Neural progenitor cell (in vitro differentiated cells): Measurements from ENCODE around the gene CPNE4. TPM values are rescaled to one million over a fixed set of nuclear protein-coding genes. Genes with fewer than 3 reads are reported as not detected.

ENCODE experiments used
- DNase-seq: peaks from one replicate; pipeline ENCODE4 v3.0.0-alpha.2; 2016; ENCODE audit warnings: low spot score
- H2AFZ ChIP-seq: fragments of 200-600 bp; sonication (generic); replicated peaks from 2 replicates; pipeline ENCODE4 v1.6.1; 2016; ENCODE audit warnings: antibody characterized with exemption
- H3F3A ChIP-seq: fragments of 200-600 bp; sonication (generic); 2 replicates; pipeline ENCODE4 v1.6.1; 2016; ENCODE audit warnings: antibody characterized with exemption, low read depth
- H3K27ac ChIP-seq: fragments of 200-600 bp; sonication (generic); 2 replicates; pipeline ENCODE4 v1.5.1; 2016; ENCODE audit warnings: mild to moderate bottlenecking
- H3K27me3 ChIP-seq: fragments of 200-600 bp; sonication (generic); 2 replicates; pipeline ENCODE4 v1.6.1; 2016; ENCODE audit warnings: mild to moderate bottlenecking, moderate library complexity
- H3K36me3 ChIP-seq: fragments of 200-600 bp; sonication (generic); 2 replicates; pipeline ENCODE4 v1.5.1; 2016
- H3K4me1 ChIP-seq: fragments of 200-600 bp; sonication (generic); 2 replicates; pipeline ENCODE4 v1.6.1; 2016; ENCODE audit warnings: mixed run types
- H3K4me2 ChIP-seq: fragments of 200-600 bp; sonication (generic); 2 replicates; pipeline ENCODE4 v1.6.1; 2016
- H3K4me3 ChIP-seq: fragments of 200-600 bp; sonication (generic); 2 replicates; pipeline ENCODE4 v1.5.1; 2016
- H3K79me2 ChIP-seq: fragments of 200-600 bp; sonication (generic); 2 replicates; pipeline ENCODE4 v1.6.1; 2016; ENCODE audit warnings: low read depth
- H3K9ac ChIP-seq: fragments of 200-600 bp; sonication (generic); 2 replicates; pipeline ENCODE4 v1.6.1; 2016
- H3K9me3 ChIP-seq: fragments of 200-600 bp; sonication (generic); 2 replicates; pipeline ENCODE4 v1.5.1; 2016; ENCODE audit warnings: low read depth
- H4K20me1 ChIP-seq: fragments of 200-600 bp; sonication (generic); 2 replicates; pipeline ENCODE4 v1.6.1; 2016; ENCODE audit warnings: low read depth
- H3K27ac Mint-ChIP-seq: 3 replicates; pipeline ENCODE4 v1.8.0; 2021; ENCODE audit warnings: mixed read lengths
- H3K27me3 Mint-ChIP-seq: 2 replicates; pipeline ENCODE4 v1.8.0; 2022; ENCODE audit warnings: low read depth, mild to moderate bottlenecking, inconsistent platforms, moderate library complexity, mixed read lengths; ENCODE audit not compliant: insufficient read depth
- H3K36me3 Mint-ChIP-seq: 3 replicates; pipeline ENCODE4 v1.8.0; 2021; ENCODE audit warnings: mixed read lengths
- H3K4me1 Mint-ChIP-seq: 3 replicates; pipeline ENCODE4 v1.8.0; 2021; ENCODE audit warnings: mixed read lengths
- H3K4me3 Mint-ChIP-seq: 3 replicates; pipeline ENCODE4 v1.8.0; 2021; ENCODE audit warnings: mild to moderate bottlenecking, moderate library complexity, mixed read lengths
- H3K9me3 Mint-ChIP-seq: 3 replicates; pipeline ENCODE4 v1.8.0; 2020; ENCODE audit warnings: mixed read lengths
- CTCF ChIP-seq: fragments of 200-600 bp; sonication (generic); IDR thresholded peaks from 2 replicates; pipeline ENCODE4 v1.5.1; 2017; ENCODE audit warnings: antibody characterized with exemption, mild to moderate bottlenecking
- EZH2 ChIP-seq: fragments of 200-600 bp; sonication (generic); IDR thresholded peaks from 2 replicates; pipeline ENCODE4 v1.6.1; 2017; ENCODE audit warnings: antibody characterized with exemption, mild to moderate bottlenecking, moderate library complexity
- EZH2phosphoT487 ChIP-seq: fragments of 200-600 bp; sonication (generic); IDR thresholded peaks from 2 replicates; pipeline ENCODE4 v1.6.1; 2017; ENCODE audit warnings: antibody characterized with exemption
- total RNA-seq: library from RNA; depleted of rRNA; stranded (reverse); fragments of >200 nt; gene quantifications from 2 replicates; pipeline ENCODE4 v1.2.3, GENCODE V29; 2015; ENCODE audit warnings: low replicate concordance

Gene CPNE4
- total RNA-seq, 1 donor from 2014 or later = not detected

GRCh38 chr3:131705099-131705498, 329.7 kb downstream of the CPNE4 start:
- Histone ChIP-seq H4K20me1 (no peaks in the 10 kb centered on the region), H3K27ac (no peak overlapping the region), H3F3A (no peaks in the 10 kb centered on the region), H3K36me3 (no peaks in the 10 kb centered on the region), H3K9ac (no peak overlapping the region), H3K79me2 (no peaks in the 10 kb centered on the region), H3K4me2 (no peak overlapping the region), H2AFZ (no peak overlapping the region), H3K4me1 (peaks cover 11% of the 10 kb centered on the region), H3K9me3 (no peaks in the 10 kb centered on the region), H3K4me3 (no peak overlapping the region), H3K27me3 (no peaks in the 10 kb centered on the region)
- Mint-ChIP-seq H3K9me3 (peaks cover 2% of the 10 kb centered on the region), H3K27me3 (peaks cover 3% of the 10 kb centered on the region), H3K4me3 (no peak overlapping the region), H3K4me1 (peaks cover 16% of the 10 kb centered on the region), H3K36me3 (no peaks in the 10 kb centered on the region), H3K27ac (no peak overlapping the region)
- TF ChIP-seq CTCF = no peak
- no peak for TF ChIP-seq EZH2
- TF ChIP-seq EZH2phosphoT487 = no peak
- no peak for DNase-seq

GRCh38 chr3:131704098-131704497, 330.7 kb downstream of the CPNE4 start:
- H3K79me2 ChIP-seq = no peaks in the 10 kb centered on the region
- Mint-ChIP-seq H3K36me3 (no peaks in the 10 kb centered on the region), H3K27me3 (peaks cover 3% of the 10 kb centered on the region), H3K9me3 (peaks cover 2% of the 10 kb centered on the region), H3K4me3 (no peak overlapping the region), H3K27ac (no peak overlapping the region), H3K4me1 (peaks cover 24% of the 10 kb centered on the region)
- no peaks in the 10 kb centered on the region for H3K9me3 ChIP-seq
- no peak for TF ChIP-seq EZH2
- no peak for TF ChIP-seq EZH2phosphoT487
- no peak for TF ChIP-seq CTCF
- peaks cover 11% of the 10 kb centered on the region for H3K4me1 ChIP-seq
- DNase-seq = no peak
- H3K27ac ChIP-seq = no peak overlapping the region
- no peaks in the 10 kb centered on the region for H3F3A ChIP-seq
- H3K4me3 ChIP-seq = no peak overlapping the region
- no peaks in the 10 kb centered on the region for H3K36me3 ChIP-seq
- no peaks in the 10 kb centered on the region for H3K27me3 ChIP-seq
- no peaks in the 10 kb centered on the region for H4K20me1 ChIP-seq
- H3K9ac ChIP-seq = no peak overlapping the region
- H2AFZ ChIP-seq = no peak overlapping the region
- H3K4me2 ChIP-seq = no peak overlapping the region

GRCh38 chr3:131702146-131702545, 332.7 kb downstream of the CPNE4 start:
- no peak overlapping the region for H3K4me3 Mint-ChIP-seq
- Histone ChIP-seq H3K9ac (no peak overlapping the region), H3K4me1 (peaks cover 11% of the 10 kb centered on the region), H2AFZ (no peak overlapping the region), H3K9me3 (no peaks in the 10 kb centered on the region), H3K27me3 (no peaks in the 10 kb centered on the region), H3K4me2 (no peak overlapping the region), H3K27ac (no peak overlapping the region), H3K36me3 (no peaks in the 10 kb centered on the region), H3K4me3 (no peak overlapping the region), H4K20me1 (no peaks in the 10 kb centered on the region), H3F3A (no peaks in the 10 kb centered on the region), H3K79me2 (no peaks in the 10 kb centered on the region)
- H3K27ac Mint-ChIP-seq = no peak overlapping the region
- DNase-seq = no peak
- H3K36me3 Mint-ChIP-seq = no peaks in the 10 kb centered on the region
- TF ChIP-seq CTCF (no peak), EZH2phosphoT487 (no peak), EZH2 (no peak)
- peaks cover 24% of the 10 kb centered on the region for H3K4me1 Mint-ChIP-seq
- H3K9me3 Mint-ChIP-seq = no peaks in the 10 kb centered on the region
- H3K27me3 Mint-ChIP-seq = peaks cover 3% of the 10 kb centered on the region
